ENCODE measurements around the gene DDR2.
"Not testable (repeated sequence)": the region's sequence is repeated elsewhere in the genome, so short reads cannot be mapped to it uniquely, and the experiment has no call there.

The DDR2 gene

DNA sequence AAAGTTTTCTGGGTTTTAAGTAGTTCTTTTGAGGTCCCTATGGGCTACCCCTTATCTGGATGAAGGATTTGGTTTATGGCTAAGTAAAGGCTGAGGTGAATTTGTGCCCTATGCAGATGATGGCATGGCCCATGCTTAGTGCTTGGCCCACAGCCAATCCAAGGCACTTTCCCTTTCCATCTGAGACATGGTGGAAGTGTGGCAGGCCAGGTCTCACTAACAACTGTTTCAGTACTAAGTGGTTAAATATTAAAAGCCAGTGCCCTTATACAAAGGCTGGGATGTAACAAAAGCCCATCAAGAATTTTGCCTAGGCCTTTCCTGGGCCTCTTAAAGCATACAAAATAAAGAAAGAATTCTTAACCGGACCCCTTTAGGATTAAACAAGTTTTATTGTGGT is 156.5 kb downstream of the DDR2 start:
- DNase-seq, result not testable (repeated sequence)

DNA sequence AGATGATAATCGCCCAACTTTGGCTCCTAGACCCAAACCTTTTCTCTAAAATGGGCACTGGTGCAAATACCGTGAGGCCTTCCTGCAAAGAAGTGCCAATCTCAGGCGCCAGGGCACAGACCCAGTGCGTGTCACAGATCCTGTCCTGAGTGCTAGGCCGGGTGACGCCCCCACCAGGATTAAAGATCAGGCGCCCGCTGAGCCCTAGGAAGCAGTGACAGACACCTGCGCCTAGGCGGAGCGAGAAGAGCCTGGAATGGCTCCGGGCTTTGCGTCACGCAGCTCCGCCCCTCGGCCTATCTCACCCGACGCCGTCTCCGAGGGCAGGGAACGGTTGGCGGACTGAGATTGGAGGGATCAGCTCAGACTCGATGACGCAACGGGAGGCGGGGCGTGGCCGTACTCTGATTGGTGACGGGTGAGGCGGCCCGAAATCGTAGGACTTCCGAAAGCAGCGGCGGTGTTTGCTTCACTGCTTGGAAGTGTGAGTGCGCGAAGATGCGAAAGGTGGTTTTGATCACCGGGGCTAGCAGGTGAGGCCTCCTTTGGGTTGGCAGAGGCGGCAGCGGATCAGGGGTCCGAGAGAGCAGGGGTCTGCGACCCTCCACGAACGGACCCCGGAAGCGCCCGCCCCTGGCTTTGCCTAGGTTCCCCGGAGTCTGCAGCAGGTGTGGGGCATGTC is 158.2 kb downstream of the DDR2 start, which contains the start of gene HSD17B7:
Gene HSD17B7, plus strand, starts transcription at position 400 of the 682 bp plus-strand sequence. Its CDS starts 99 bp downstream, at position 499.
- DNase-seq, result peak; percentile 81

DNA sequence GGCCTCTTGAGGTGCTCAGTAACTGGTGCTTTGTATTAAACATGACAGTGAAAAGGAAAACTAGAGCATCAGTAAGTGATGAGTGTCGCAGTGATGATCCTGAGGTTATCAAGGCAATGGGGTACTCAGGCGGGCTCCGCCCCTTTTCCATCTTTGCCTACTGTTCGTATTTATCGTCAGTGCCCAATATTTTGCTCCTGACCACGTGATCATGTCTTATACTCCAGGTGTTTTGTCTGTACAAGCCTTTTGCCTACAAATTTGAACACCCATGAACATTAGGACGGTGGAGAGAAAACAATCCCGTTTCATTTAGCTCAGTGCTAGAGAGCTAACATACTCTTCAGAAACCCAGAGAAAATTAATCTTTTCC is 158.7 kb downstream of the DDR2 start:
- DNase-seq, result peak; percentile 1

DNA sequence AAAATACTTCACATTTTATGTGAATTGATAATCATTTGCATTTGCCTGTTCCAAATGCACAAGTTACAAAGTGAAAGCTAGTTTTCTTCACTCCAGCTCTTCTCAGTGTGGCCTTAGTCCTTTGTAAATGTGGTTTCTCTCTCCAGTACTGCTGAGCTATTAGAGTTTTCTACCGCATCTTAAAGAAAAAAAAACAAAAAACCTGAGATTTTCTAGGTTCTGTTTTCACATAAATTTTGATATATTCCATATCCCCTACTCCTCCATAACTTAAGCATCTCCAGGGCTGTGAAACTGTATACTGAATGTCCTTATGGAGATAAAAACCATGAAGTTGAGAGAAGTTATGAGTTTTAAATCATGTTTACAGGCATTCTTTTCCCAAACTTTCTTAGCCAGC is 162.0 kb downstream of the DDR2 start:
- not testable (repeated sequence) for DNase-seq

DNA sequence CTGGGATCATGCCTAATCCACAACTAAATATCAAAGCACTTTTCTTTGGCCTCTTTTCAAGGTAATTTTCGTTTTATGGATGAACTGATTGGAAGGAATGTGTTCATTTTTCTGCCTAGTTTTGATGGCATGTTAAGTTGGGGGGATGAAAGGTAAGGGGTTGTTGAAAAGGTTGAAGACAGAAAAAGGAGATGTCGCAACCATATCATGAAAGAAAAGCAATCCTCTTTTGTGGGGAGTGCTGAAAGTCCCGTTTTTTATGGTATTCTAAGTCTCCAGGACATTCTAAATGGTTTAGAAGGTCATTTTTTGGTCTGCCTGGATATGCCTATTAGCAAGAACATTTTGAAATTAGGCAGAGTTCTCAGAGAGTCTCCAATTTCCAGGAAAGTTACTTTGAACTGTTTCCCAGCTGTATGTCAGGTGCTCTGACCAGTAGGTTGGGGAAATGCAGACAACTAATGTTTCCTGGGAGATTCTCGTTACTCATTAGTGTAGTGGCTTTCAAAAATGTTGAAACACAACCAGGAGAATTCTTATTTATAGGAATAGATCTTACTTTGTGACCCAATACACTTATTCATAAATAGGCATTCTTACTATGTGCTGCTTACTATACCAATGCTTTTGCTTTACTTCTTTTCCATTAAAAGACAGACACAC is 164.5 kb downstream of the DDR2 start:
- not testable (repeated sequence) for DNase-seq

DNA sequence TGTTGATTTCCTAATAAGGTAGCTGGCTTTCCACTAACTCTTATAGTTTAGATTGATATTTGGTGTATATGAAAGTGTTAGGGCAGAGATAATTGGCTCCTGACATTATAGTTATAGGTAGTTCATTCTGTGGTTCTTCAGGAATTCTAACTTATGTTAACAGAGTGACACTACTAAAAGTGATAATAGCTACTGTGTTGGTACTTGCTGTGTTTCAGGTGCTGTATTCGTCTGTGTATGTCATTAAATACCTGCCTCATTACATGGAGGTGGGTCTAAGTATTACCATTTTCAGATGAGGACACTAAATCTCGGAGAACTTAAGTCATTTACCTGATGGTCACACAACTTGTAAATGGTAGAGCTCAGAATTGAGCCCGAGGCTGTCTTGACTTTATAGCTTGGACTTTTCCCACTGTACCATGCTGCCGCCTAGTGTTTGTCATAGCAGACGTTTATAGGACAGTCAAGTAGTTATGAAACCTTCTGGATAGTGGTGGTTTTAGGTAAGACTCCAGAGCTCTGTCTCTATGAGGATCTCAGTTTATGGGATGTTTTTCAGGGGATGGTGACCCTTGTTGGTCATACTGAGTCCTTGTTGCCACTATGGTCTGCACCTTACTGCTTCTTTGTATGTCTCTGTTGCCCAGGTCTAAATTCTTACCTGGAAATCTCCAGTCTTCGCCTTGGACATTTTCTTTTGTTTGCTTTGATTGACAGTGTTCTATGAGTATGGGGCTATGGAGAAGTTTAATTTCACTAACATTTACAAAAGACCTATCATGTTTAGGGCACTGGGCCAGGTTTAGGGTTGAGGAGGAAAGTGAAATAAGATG is 167.9 kb downstream of the DDR2 start:
- DNase-seq, result peak; percentile 10

DNA sequence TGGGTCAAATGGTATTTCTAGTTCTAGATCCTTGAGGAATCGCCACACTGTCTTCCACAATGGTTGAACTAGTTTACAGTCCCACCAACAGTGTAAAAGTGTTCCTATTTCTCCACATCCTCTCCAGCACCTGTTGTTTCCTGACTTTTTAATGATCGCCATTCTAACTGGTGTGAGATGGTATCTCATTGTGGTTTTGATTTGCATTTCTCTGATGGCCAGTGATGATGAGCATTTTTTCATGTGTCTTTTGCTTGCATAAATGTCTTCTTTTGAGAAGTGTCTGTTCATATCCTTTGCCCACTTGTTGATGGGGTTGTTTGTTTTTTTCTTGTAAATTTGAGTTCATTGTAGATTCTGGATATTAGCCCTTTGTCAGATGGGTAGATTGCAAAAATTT is 175.2 kb downstream of the DDR2 start:
- not testable (repeated sequence) for DNase-seq

DNA sequence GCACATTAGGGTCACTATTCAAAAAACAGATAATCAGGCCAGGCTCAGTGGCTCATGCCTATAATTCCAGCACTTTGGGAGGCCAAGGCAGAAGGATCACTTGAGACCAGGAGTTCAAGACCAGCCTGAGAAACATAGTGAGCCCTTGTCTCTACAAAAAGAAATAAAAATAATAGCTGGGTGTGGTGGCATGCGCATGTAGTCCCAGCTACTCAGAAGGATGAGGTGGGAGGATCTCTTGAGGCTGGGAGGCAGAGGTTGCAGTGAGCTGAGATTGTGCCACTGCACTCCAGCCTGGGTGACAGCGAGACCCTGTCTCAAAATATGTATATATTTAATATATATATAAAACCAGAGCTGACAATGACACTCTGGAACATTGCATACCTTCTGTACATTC is 180.1 kb downstream of the DDR2 start:
- DNase-seq, result not testable (repeated sequence)

DNA sequence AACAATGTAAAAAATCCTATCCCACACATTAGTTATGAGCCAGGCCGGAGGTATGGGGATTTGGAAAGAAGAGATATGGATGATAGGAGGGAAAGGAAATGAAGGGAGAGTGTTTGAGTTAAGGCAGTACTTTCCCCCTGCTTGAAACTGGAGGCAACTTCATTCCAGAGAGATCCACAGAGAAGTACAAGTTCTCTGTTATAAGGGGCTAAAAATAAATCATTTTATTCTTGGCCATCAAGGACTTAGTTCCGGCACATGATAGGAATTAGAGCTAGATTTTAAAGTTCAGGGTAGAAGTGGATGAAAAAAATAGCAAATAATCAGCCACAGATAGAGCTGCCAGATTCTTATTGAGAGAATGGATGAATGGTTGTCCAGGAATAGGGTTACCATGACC is 185.9 kb downstream of the DDR2 start:
- not testable (repeated sequence) for DNase-seq

DNA sequence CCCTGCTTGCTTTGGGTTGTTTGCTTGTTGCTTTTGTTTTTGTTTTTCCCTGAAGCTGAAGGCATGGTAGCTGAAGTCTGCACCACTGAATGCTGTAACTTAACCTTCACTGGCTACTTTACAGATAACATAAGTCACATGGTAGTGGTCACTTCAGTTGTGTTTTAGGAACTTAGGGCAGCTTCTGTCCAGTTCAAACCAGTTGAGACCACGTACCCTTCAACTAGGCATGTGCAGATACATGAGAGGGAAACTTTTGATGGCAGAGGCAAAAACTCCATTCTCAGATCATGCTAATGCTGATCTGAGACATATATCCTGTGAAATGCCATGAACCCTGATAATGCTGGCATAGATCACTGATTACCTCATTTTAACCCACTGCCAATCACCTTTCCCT is 186.4 kb downstream of the DDR2 start:
- DNase-seq, result not testable (repeated sequence)

DNA sequence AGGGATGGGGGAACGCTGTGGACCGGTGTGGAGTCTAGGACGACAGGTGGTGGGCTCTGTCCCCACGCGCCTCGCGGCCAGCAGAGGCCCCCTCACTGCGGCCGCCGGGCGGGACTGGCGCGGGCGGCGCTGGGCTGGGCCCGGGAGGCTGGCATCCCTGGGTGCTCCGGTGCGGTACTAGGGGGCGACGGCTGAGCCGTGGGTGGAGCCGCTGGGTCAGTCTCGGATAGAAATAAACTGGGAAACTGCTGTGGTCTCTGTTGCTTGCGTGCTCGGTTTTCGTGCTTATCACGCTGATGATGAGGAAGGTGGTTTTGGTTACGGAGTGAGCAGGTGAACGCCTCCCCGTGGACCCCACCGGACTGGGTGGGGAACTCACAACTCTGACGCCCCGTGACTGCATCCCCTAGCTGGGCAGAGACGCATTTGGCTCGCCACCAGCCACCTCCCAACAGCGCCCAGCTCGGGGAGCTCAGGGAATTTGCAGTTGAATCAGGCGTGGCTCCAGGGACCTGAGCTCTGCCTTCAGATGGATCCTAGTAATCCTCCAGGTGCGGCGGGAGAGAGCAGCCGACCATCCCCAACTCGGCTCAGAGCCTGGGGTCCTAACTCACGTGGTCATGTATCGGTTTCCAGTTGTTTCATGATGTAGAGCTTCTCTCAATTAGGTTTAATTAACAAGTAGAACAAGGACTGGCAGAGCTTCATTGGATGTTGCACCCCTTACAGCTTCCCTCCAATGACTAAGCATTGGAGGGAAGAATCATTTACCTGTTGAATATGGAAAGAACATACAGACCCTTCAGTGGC is 190.3 kb downstream of the DDR2 start:
- peak; percentile 46 for DNase-seq

DNA sequence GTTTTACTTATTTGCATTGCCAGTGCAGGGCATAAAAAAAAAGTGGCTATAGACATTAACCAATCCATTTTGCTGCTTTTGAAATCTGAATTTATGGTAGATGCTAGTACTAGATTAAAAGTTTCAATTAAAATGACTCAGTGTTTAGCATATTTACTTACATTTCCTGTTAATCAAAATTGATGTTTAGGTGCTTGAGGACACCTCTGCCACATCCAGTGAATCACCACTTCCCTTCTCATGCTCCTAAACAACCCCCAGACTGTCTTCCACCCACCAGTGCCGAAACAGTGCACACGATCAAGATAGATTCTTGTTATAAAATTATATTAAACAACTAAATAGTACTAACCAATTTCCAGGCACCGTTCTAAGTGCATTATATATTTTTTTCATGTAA is 191.0 kb downstream of the DDR2 start:
- no peak for DNase-seq

DNA sequence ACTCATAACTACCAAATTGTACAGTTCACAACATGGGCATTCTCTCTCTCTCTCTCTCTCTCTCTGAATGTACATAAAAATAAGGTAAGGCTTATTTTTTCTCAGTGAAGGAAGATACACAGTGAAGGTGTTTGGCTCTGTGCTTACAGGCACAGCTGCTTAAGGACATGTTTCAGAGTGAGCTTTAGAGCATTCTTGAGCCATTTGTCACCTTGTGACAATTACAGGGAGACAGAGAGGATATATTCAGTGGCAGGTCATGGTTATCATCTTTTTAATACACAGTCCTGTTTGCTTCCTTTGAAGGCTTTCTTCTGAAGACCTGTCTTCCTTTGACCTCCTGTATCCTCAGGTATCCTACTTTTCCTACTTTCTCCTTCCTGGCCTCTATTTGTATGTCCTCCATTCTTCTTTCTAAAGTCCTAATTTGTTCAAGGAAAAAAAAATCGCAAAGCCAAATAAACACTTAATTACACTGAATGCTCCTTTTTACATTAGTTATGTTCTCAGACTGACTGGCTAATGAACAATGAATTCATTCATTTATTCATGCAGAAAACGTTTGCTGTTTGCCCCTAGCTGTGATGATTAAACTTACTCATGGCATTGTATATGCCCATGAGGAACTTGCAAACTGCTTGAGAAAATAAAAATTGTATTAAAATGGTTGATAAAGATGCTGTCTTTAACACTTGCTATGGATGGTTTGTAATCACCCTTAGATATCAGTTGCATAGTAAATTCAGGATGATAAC is 191.7 kb downstream of the DDR2 start:
- no peak for DNase-seq

DNA sequence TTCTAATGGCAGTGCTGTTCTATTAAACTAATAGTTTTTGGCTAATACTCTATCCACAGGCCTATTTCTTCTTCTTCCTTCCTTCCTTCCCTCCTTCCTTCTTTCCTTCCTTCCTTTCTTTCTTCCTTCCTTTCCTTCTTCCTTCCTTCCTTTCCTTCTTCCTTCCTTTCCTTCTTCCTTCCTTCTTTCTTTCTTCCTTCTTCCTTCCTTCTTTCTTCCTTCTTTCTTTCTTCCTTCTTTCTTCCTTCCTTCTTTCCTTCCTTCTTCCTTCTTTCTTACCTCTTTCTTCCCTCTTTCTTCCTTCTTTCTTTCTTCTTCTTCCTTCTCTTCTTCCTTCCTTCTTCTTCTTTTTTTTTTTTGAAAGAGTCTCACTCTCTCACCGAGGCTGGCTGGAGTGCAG is 197.0 kb downstream of the DDR2 start:
- DNase-seq, result no peak

DNA sequence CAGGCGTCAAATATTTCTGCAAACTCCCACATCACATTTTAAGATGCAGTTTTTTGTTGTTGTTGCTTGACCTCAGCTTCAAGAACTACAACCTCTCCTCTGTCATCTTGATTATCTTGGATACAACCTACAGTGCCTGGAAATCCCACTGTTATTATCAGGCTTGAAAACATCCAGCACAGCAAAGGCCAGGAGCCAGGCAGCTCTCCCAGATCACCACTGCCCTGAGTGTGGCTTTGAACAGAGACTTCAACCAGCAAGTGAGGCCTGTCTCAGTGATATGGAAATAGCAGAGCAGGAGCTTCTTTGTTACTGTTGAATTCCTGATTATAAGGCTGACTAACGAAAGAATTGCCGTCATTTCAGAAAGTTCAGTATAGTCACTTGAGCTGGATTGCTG is 200.2 kb downstream of the DDR2 start:
- no peak for DNase-seq

DNA sequence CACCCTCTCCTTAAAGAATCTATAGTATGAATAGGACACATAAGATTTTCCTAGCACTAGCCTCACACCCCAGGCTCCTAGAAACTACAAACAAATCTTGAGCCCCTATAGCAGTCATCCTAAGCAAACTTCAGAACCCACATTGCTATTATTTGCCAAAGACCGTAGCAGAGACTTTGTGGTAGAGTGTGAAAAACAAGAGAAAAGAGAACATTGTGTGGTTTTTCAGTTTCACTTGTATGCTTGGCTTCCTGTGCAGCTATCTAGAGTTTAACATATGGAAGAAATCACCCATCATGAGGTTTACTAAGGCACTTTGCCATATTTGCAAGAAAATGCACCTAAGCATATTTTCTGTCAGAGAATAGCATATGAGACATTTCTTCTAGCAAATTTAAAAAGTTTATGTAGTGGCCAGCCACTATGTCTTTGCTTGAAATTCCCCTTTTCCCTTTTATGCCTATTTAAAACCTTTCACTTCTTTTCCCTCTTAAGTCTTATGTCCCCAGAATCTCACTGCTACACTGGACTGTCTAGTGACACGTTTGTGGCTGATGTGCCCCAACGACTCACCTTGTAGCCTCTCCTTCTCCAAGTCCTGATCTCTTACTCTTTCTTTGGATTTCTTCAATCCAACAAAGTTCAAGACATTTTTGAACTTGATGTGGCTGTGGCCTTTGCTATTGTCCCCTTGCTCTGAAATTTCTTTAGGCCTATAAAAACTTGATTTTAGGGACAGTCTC is 203.1 kb downstream of the DDR2 start:
- no peak for DNase-seq
